KMS-11 (cell line): ENCODE data around the gene GTF3C6.
"Not testable (repeated sequence)": the region's sequence is repeated elsewhere in the genome, so short reads cannot be mapped to it uniquely, and the experiment has no call there.

Experiments used
- H2AFZ ChIP-seq: fragments of 200-600 bp; sonication (generic); 2 replicates; pipeline ENCODE4 v1.6.1; 2016; ENCODE audit warnings: antibody characterized with exemption, mixed run types, low read depth
- H3K27ac ChIP-seq: fragments of 200-600 bp; sonication (generic); 2 replicates; pipeline ENCODE4 v1.6.1; 2016; ENCODE audit warnings: mild to moderate bottlenecking, mixed run types
- H3K27me3 ChIP-seq: fragments of 200-600 bp; sonication (generic); 2 replicates; pipeline ENCODE4 v1.6.1; 2017; ENCODE audit warnings: mild to moderate bottlenecking, low read depth, mixed run types, moderate library complexity; ENCODE audit not compliant: insufficient read depth
- H3K36me3 ChIP-seq: fragments of 200-600 bp; sonication (generic); 2 replicates; pipeline ENCODE4 v1.6.1; 2017; ENCODE audit warnings: mild to moderate bottlenecking, mixed run types; ENCODE audit not compliant: insufficient read depth
- H3K4me1 ChIP-seq: fragments of 200-600 bp; sonication (generic); 2 replicates; pipeline ENCODE4 v1.6.1; 2016; ENCODE audit warnings: mild to moderate bottlenecking, low read depth, mixed run types; ENCODE audit not compliant: poor library complexity, severe bottlenecking
- H3K4me2 ChIP-seq: fragments of 200-600 bp; sonication (generic); 2 replicates; pipeline ENCODE4 v1.7.0; 2016; ENCODE audit warnings: mild to moderate bottlenecking, mixed run types
- H3K4me3 ChIP-seq: fragments of 200-600 bp; sonication (generic); IDR thresholded peaks from 2 replicates; pipeline ENCODE4 v1.6.1; 2017; ENCODE audit warnings: low read depth, low read length, mixed read lengths; ENCODE audit not compliant: insufficient read depth
- H3K79me2 ChIP-seq: fragments of 200-600 bp; sonication (generic); 2 replicates; pipeline ENCODE4 v1.6.1; 2016; ENCODE audit warnings: low read depth, mixed run types; ENCODE audit not compliant: insufficient read depth
- H3K9ac ChIP-seq: fragments of 200-600 bp; sonication (generic); 2 replicates; pipeline ENCODE4 v1.6.1; 2016; ENCODE audit warnings: mild to moderate bottlenecking, mixed run types
- H4K20me1 ChIP-seq: fragments of 200-600 bp; sonication (generic); 2 replicates; pipeline ENCODE4 v1.6.1; 2016; ENCODE audit warnings: mild to moderate bottlenecking, mixed run types; ENCODE audit not compliant: insufficient read depth
- CTCF ChIP-seq: fragments of 200-600 bp; sonication (generic); conservative IDR thresholded peaks from 2 replicates; pipeline ENCODE4 v1.6.1; 2017; ENCODE audit warnings: low read depth, mild to moderate bottlenecking, antibody characterized with exemption, low read length, moderate library complexity, mixed read lengths

The GTF3C6 gene

DNA sequence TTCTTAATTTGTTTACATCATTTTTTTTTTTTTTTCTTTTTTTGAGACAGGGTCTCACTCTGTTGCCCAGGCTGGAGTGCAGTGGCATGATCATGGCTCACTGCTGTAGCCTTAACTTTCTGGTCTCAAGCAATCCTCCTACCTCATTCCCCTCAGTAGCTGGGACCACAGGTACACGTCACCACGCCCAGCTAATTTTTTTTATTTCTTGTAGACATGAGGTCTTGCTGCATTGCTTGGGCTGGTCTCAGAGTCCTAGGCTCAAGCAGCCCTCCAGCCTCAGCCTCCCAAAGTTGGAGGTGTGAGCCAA, 53.6 kb downstream of the GTF3C6 start:
- Histone ChIP-seq H4K20me1 (no peaks in the 10 kb centered on the region), H3K4me1 (peaks cover 32% of the 10 kb centered on the region), H3K27ac (no peak overlapping the region), H3K27me3 (no peaks in the 10 kb centered on the region), H3K36me3 (no peaks in the 10 kb centered on the region), H3K9ac (no peak overlapping the region), H2AFZ (no peak overlapping the region), H3K4me2 (no peak overlapping the region), H3K79me2 (no peaks in the 10 kb centered on the region), H3K4me3 (no peak overlapping the region)
- TF ChIP-seq CTCF: no peak

DNA sequence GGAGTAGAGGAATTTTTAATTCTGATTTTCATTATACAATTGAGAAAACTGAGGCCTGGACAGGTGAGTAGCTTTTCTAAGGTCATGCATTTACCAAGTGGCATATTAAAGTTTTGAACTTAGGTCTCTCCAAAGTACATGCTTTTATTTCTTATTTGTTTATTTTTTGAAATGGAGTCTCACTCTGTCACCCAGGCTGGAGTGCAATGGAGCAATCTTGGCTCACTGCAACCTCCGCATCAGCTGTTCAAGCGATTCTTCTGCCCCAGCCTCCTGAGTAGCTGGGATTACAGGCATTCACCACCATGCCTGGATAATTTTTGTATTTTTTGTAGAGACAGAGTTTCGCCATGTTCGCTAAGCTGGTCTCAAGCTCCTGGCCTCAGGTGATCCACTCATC, 54.0 kb downstream of the GTF3C6 start:
- not testable (repeated sequence) for H2AFZ ChIP-seq, H3K27me3 ChIP-seq, H3K4me3 ChIP-seq, H3K4me2 ChIP-seq, H4K20me1 ChIP-seq, H3K9ac ChIP-seq, H3K36me3 ChIP-seq, H3K79me2 ChIP-seq, H3K27ac ChIP-seq
- peaks cover 32% of the 10 kb centered on the region for H3K4me1 ChIP-seq

- Histone ChIP-seq H4K20me1 (no peaks in the 10 kb centered on the region), H3K36me3 (no peaks in the 10 kb centered on the region), H3K27me3 (no peaks in the 10 kb centered on the region), H3K4me1 (peaks cover 32% of the 10 kb centered on the region), H3K9ac (no peak overlapping the region), H2AFZ (no peak overlapping the region), H3K4me2 (no peak overlapping the region), H3K79me2 (no peaks in the 10 kb centered on the region), H3K4me3 (no peak overlapping the region), H3K27ac (no peak overlapping the region)
- no peak for TF ChIP-seq CTCF
Measured at GRCh38 chr6:111013144-111013915, 54.8 kb downstream of the GTF3C6 start.

DNA sequence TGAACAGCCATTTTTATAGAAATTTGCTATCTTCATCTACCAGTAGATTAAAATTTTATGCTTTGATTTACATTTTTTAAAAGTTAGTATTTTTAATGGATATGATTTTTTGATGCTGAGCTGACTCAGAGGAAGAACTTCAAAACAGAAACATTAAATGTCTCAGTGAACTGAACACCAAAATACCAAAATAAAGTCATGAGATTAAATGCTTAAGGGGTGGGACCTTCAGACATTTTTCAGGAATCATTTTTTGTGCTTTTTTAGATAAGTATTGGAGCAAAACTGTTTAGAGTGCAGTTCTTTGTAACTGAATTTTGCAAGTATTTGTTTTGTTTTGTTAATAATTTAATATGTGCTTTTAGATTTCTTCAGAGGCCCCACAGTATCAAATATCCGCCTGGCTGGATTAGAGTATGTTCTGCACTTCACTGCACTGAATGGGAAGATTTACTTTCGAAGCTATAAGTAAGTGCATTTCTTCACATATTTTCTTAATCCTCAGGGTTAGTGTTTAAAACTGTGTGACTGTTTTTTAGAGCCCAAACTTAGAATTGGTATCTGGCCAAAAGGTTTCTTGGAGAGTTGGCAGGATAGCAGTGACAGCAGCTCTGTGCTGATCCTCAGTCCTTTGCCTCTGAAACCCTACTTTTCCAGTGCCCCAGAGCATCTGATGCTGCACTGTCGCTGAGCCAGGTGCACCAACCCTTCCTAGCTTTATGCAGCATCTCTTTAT, 57.1 kb downstream of the GTF3C6 start:
- Histone ChIP-seq H3K79me2 (no peaks in the 10 kb centered on the region), H3K4me3 (no peak overlapping the region), H3K36me3 (no peaks in the 10 kb centered on the region), H3K4me2 (no peak overlapping the region), H4K20me1 (no peaks in the 10 kb centered on the region), H3K9ac (no peak overlapping the region), H3K4me1 (peaks cover 29% of the 10 kb centered on the region), H3K27me3 (no peaks in the 10 kb centered on the region), H2AFZ (no peak overlapping the region), H3K27ac (no peak overlapping the region)
- TF ChIP-seq CTCF: no peak

DNA sequence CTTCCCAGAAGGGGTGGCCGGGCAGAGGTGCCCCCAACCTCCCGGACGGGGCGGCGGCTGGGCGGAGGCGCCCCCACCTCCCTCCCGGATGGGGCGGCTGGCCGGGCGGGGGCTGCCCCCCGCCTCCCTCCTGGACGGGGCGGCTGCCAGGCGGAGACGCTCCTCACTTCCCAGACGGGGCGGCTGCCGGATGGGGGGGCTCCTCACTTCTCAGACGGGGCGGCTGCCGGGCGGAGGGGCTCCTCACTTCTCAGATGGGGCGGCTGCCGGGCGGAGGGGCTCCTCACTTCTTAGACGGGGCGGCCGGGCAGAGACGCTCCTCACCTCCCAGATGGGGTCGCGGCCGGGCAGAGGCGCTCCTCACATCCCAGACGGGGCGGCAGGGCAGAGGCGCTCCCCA, 58.7 kb downstream of the GTF3C6 start:
- not testable (repeated sequence) for H2AFZ ChIP-seq, H3K9ac ChIP-seq, H3K27ac ChIP-seq, H3K4me3 ChIP-seq, H3K36me3 ChIP-seq, H3K27me3 ChIP-seq, H3K79me2 ChIP-seq, H3K4me2 ChIP-seq, H4K20me1 ChIP-seq
- H3K4me1 ChIP-seq: peaks cover 19% of the 10 kb centered on the region
